HepG2 (cell line): ENCODE results near the gene STX4. TPM values are rescaled to one million over a fixed set of nuclear protein-coding genes. Genes with fewer than 3 reads are reported as not detected.

Source experiments
- ATAC-seq: fragments of 200-7000 bp; cut with Tn5 transposase; 3 replicates; pipeline ENCODE4 v1.9.1; 2020; ENCODE audit warnings: mild to moderate bottlenecking, moderate library complexity
- BruUV-seq: library from RNA; stranded (reverse); fragments of 400-500 nt; replicated peaks from 2 replicates; lab custom pipeline; 2021; lab: Mats Ljungman, UMichigan
- CTCF ChIA-PET: fragments of 300-600 bp; formaldehyde crosslinking; extraction: SDS; loops from one replicate; lab custom pipeline; 2021; ENCODE audit warnings: low total read pairs, inconsistent platforms, low intra/inter-chr PET ratio; lab: Yijun Ruan, JAX
- POLR2A ChIA-PET: fragments of 350-600 bp; sonication (Branson Sonifier 250); formaldehyde crosslinking; loops from one replicate; lab custom pipeline; 2020; ENCODE audit warnings: antibody characterized with exemption, inconsistent platforms; lab: Yijun Ruan, JAX
- DNase-seq: peaks from one replicate; pipeline ENCODE4 v3.0.0-alpha.2; 2015; ENCODE audit warnings: low spot score
- FAIRE-seq: peaks from 3 replicates; lab custom pipeline; 2011; peaks lifted over from hg19 to GRCh38; lab: Jason Lieb, UNC
- H2AFZ ChIP-seq: one replicate; pipeline ENCODE4 v1.6.1; 2011; ENCODE audit warnings: low read length, inconsistent platforms
- H3K27ac ChIP-seq: fragments of 300-600 bp; 3 replicates; pipeline ENCODE4 v1.8.0; 2011; ENCODE audit warnings: mixed run types, mild to moderate bottlenecking, mixed read lengths, low read length, inconsistent platforms; ENCODE audit not compliant: insufficient read depth; ENCODE audit errors: extremely low read length
- H3K27me3 ChIP-seq, 2 experiments: fragments of 200-600 bp in 1 of 2; 2 replicates in 1 of 2; 3 replicates in 1 of 2; pipeline versions ENCODE4 v1.6.0 to v1.8.0; 2011; ENCODE audit warnings: low read length in 2 of 2, mild to moderate bottlenecking in 2 of 2, moderate library complexity in 2 of 2, inconsistent platforms in 1 of 2; ENCODE audit not compliant: insufficient read depth in 2 of 2, control insufficient read depth in 1 of 2
- H3K36me3 ChIP-seq, 2 experiments: fragments of 200-600 bp in 1 of 2; replicated peaks in 1 of 2; 2 replicates in 1 of 2; 3 replicates in 1 of 2; pipeline versions ENCODE4 v1.5.1 to v1.8.0; 2011; ENCODE audit warnings: low read length in 2 of 2, inconsistent platforms in 1 of 2; ENCODE audit not compliant: insufficient read depth in 2 of 2, control insufficient read depth in 1 of 2
- H3K4me1 ChIP-seq: 2 replicates; pipeline ENCODE4 v1.5.1; 2012; ENCODE audit warnings: low read length, inconsistent platforms; ENCODE audit not compliant: insufficient read depth
- H3K4me2 ChIP-seq: 2 replicates; pipeline ENCODE4 v1.6.0; 2011; ENCODE audit warnings: low read depth, low read length, inconsistent platforms
- H3K4me3 ChIP-seq, 3 experiments: fragments of 200-600 bp in 1 of 3; sonication (generic), shearing (Covaris generic) in 1 of 3; replicated peaks in 1 of 3; 2 replicates each; pipeline ENCODE4 v1.5.1; 2011 to 2016; ENCODE audit warnings: low read length in 3 of 3, inconsistent platforms in 2 of 3, low read depth in 2 of 3, mild to moderate bottlenecking in 2 of 3, control low read depth in 1 of 3, mixed read lengths in 1 of 3; ENCODE audit not compliant: insufficient read depth in 1 of 3
- H3K79me2 ChIP-seq: one replicate; pipeline ENCODE4 v1.6.1; 2011; ENCODE audit warnings: low read length, inconsistent platforms; ENCODE audit not compliant: insufficient read depth
- H3K9ac ChIP-seq: 2 replicates; pipeline ENCODE4 v1.6.0; 2011; ENCODE audit warnings: mild to moderate bottlenecking, low read depth, low read length, inconsistent platforms; ENCODE audit not compliant: insufficient read depth
- H3K9me3 ChIP-seq: 2 replicates; pipeline ENCODE4 v1.5.1; 2012; ENCODE audit warnings: mild to moderate bottlenecking, low read length
- H4K20me1 ChIP-seq: 2 replicates; pipeline ENCODE4 v1.6.0; 2011; ENCODE audit warnings: inconsistent platforms, mild to moderate bottlenecking, low read length, moderate library complexity; ENCODE audit not compliant: insufficient read depth
- DMAP1 ChIP-seq: IDR thresholded peaks from 2 replicates; pipeline ENCODE4 v1.6.1; 2016
- FOXP1 ChIP-seq, 2 experiments: fragments of 450-650 bp in 1 of 2; IDR thresholded peaks; 2 replicates each; pipeline ENCODE4 v1.6.1; 2017 to 2018; ENCODE audit warnings: antibody characterized with exemption in 1 of 2
- GATA4 ChIP-seq: sonication (generic); IDR thresholded peaks from 2 replicates; pipeline ENCODE4 v1.6.1; 2016; ENCODE audit warnings: antibody characterized with exemption, low read depth, borderline replicate concordance
- GMEB1 ChIP-seq: sonication (generic); formaldehyde crosslinking; IDR thresholded peaks from 2 replicates; pipeline ENCODE4 v1.5.1; 2020; ENCODE audit warnings: missing genetic modification reagents, mild to moderate bottlenecking, borderline replicate concordance
- HNRNPK ChIP-seq: fragments of 200-400 bp; formaldehyde crosslinking; IDR thresholded peaks from 2 replicates; pipeline ENCODE4 v1.6.1; 2018; ENCODE audit warnings: low read length, low read depth, moderate library complexity, mild to moderate bottlenecking; ENCODE audit not compliant: poor library complexity, severe bottlenecking
- POLR2G ChIP-seq: fragments of 200-400 bp; formaldehyde crosslinking; IDR thresholded peaks from 2 replicates; pipeline ENCODE4 v1.6.1; 2018; ENCODE audit warnings: mild to moderate bottlenecking, low read depth, low read length, moderate library complexity
- PRPF4 ChIP-seq: fragments of 200-400 bp; formaldehyde crosslinking; IDR thresholded peaks from 2 replicates; pipeline ENCODE4 v1.6.1; 2016; ENCODE audit warnings: low read length, low read depth; ENCODE audit not compliant: poor library complexity, severe bottlenecking
- RCOR2 ChIP-seq: IDR thresholded peaks from 2 replicates; pipeline ENCODE4 v1.6.1; 2016; ENCODE audit warnings: missing biosample characterization, missing genetic modification reagents
- TFAP4 ChIP-seq: sonication (generic); IDR thresholded peaks from 2 replicates; pipeline ENCODE4 v1.6.1; 2016; ENCODE audit warnings: low read depth, borderline replicate concordance
- YEATS4 ChIP-seq: sonication (generic); formaldehyde crosslinking; IDR thresholded peaks from 2 replicates; pipeline ENCODE4 v1.4.0; 2020; ENCODE audit warnings: missing genetic modification reagents, borderline replicate concordance
- ZFP36L1 ChIP-seq: sonication (generic); formaldehyde crosslinking; IDR thresholded peaks from 2 replicates; pipeline ENCODE4 v1.8.0; 2022; ENCODE audit warnings: mild to moderate bottlenecking, missing genetic modification reagents, moderate library complexity
- ZFP62 ChIP-seq: sonication (generic); formaldehyde crosslinking; IDR thresholded peaks from 2 replicates; pipeline ENCODE4 v1.4.0; 2020; ENCODE audit warnings: missing genetic modification reagents
- ZNF121 ChIP-seq: sonication (generic); formaldehyde crosslinking; IDR thresholded peaks from 2 replicates; pipeline ENCODE4 v1.5.0; 2020; ENCODE audit warnings: mild to moderate bottlenecking, missing genetic modification reagents
- ZNF614 ChIP-seq: IDR thresholded peaks from 2 replicates; pipeline ENCODE4 v1.6.1; 2018; ENCODE audit warnings: missing biosample characterization, missing genetic modification reagents, inconsistent platforms, borderline replicate concordance
- ZNF772 ChIP-seq: sonication (generic); formaldehyde crosslinking; IDR thresholded peaks from 2 replicates; pipeline ENCODE4 v1.5.0; 2020; ENCODE audit warnings: mild to moderate bottlenecking, missing genetic modification reagents
- WGBS: methylation state at CpG from one replicate; pipeline ENCODE4 v1.1.6; 2017; ENCODE audit warnings: low lambda C conversion rate; 5-methylcytosine and 5-hydroxymethylcytosine counted together
- in situ Hi-C: cut with HindIII; loops from 2 replicates; pipeline ENCODE4 v1.10.0; 2017; ENCODE audit warnings: low pct_unique_long_range_greater_than_20kb; ENCODE audit not compliant: extremely low pct_ligation_motif_present
- intact Hi-C: fragments of 100-400 bp; cut with micrococcal nuclease; formaldehyde crosslinking; loops from one replicate; pipeline ENCODE4 v1.10.0; 2022; ENCODE audit not compliant: unreplicated experiment
- polyA plus RNA-seq, 8 experiments: library from polyadenylated mRNA; depleted of rRNA in 3 of 8; stranded (reverse) in 7 of 8; unstranded in 1 of 8; fragments of >200 nt; fragmentation: Illumina TruSeq in 4 of 8; extraction: Trizol in 4 of 8; gene quantifications; 2 replicates each; pipeline versions ENCODE4 v1.2.1 to v1.2.3, GENCODE V29; 2011 to 2016; ENCODE audit warnings: low read depth in 4 of 8, missing spikeins in 1 of 8, mixed read lengths in 1 of 8; ENCODE audit not compliant: insufficient read depth in 1 of 8
- total RNA-seq, 5 experiments: library from RNA; depleted of rRNA; stranded (reverse); fragments of >200 nt; fragmentation: Illumina TruSeq; extraction: Trizol; gene quantifications; 2 replicates each; pipeline ENCODE4 v1.2.3, GENCODE V29; 2016; ENCODE audit warnings: low read depth in 1 of 5
- TF ChIP-seq, protein P1 (sequence below): IDR thresholded peaks from 2 replicates; pipeline ENCODE4 v1.6.1; 2012; ENCODE audit warnings: low read depth, low read length, improper control_type of control experiment
- TF ChIP-seq, protein P2 (sequence below): sonication (generic); formaldehyde crosslinking; IDR thresholded peaks from 2 replicates; pipeline ENCODE4 v1.4.0; 2020; ENCODE audit warnings: missing genetic modification reagents, borderline replicate concordance

Gene STX4
- total and polyA plus RNA-seq, 2 of the 13 experiments (the other 11 are each of a cell fraction or from before 2014, with no cell fraction given): 29.2 to 34.6 TPM

DNA sequence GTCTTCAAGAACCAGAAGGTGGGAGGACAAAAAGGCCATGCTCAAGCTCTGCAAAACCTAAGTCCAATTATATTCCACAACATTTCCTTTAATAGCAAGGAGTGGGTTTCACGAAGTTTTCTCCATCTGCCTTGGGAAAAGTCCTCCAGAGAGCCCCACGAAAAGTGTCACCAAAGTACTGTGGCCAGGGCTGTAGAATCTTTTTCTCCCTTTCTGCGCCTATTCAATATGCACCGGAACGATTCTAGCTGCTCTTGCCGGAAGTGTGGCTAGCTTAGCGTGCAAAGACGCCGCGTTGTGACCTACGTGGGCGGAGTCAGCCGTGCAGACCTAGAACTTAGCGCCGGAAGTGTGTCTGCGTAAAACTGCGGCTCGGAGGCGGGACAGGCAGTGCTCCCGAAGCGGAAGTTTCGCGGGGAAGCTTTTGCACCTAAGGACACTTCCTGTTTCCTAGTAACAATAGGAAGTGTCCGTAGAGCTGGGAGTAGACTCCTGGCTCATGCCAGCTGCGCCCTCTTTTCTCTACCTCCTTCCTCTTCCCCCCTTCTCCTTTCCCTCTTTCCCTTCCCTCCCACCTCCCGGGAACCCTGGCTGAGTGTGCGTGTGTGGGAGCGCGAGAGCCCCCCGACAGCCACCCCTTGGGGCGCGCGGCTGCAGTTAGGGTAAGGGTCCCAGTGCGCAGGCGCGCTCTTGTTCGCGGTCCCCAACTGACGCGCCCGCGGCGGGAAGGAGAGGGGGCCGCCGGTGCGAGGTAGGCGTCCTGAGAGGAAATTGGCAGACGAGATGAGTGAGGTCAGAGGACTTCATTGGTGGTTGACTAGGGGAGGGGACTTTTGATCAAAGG is 40.8 kb downstream of the STX4 start, which contains the start of the genes ZNF646 and ZNF668:
TSS of gene ZNF646 (plus strand) at position 453 of the 844 bp plus-strand sequence. CDS start 1,903 bp downstream, outside the sequence.
TSS of gene ZNF668 (minus strand) at position 271 of the 844 bp plus-strand sequence. CDS start 9,781 bp downstream, outside the sequence.
- Histone ChIP-seq H3K36me3 (peaks cover 15 to 33% of the 10 kb centered on the region in 2 experiments; a peak in 4 of 5 replicates), H3K27me3 (no peaks in the 10 kb centered on the region; a peak in 1 of 5 replicates), H4K20me1 (no peaks in the 10 kb centered on the region), H3K79me2 (peaks cover 40% of the 10 kb centered on the region), H3K4me2 (peak within 1 kb of the TSS; percentile 93), H3K9ac (peak within 1 kb of the TSS; percentile 88), H3K4me3 (peak within 1 kb of the TSS; percentile 75 to 97 (median 90)), H2AFZ (peak within 1 kb of the TSS; percentile 29), H3K9me3 (no peaks in the 10 kb centered on the region), H3K27ac (peak within 1 kb of the TSS; percentile 83), H3K4me1 (peaks cover 22% of the 10 kb centered on the region)
- under 1% methylated on average over 42 of the region's 48 CpGs for WGBS
- BruUV-seq: no TSS peak
- in situ Hi-C loops: loop anchor here (5.0 kb wide), 2 partner anchors 42 to 87 kb away; partner anchors contain the start of genes HSD3B7 and STX4
- ATAC-seq: peak; percentile 86
- intact Hi-C loops: loop anchor here (1.0 to 2.0 kb wide), 5 partner anchors 20 to 77 kb away; partner anchors contain the start of genes STX4 and VKORC1
- FAIRE-seq: peak; percentile 93
- peak; percentile 99 for DNase-seq
- ChIA-PET POLR2A (interaction anchor here (0.6 to 2.4 kb wide), 33 partner anchors 11 to 800 kb away, joined by 3 to 56 read pairs (median 6); partner anchors contain the start of genes ARMC5, FUS, HSD3B7 and KAT8), CTCF (interaction anchor here (1.7 kb wide), 1 partner anchor 89 kb away, joined by 8 read pairs; the partner anchor contains the start of gene HSD3B7)
- TF ChIP-seq YEATS4 (0 out of 2 replicates have a peak, but pooled peaks have one; percentile 27), GMEB1 (CRISPR knock-in tag) (peak; percentile 99), ZNF121 (peak; percentile 44; the same call in 1 of the 2 replicates), POLR2G (peak; percentile 94), PRPF4 (no peak), FOXP1 (IDR thresholded peaks at IDR 0.05) (peak; percentile 49; the same call in 1 of the 2 replicates), FOXP1 (CRISPR knock-in tag; IDR thresholded peaks at IDR 0.05) (no peak), ZNF614 (CRISPR knock-in tag) (peak; percentile 40; the same call in 1 of the 2 replicates), ZNF772 (CRISPR knock-in tag) (no peak; the same call in 1 of the 2 replicates), GATA4 (no peak; the same call in 1 of the 2 replicates), TFAP4 (no peak), HNRNPK (peak; percentile 90), ZFP62 (CRISPR knock-in tag) (no peak), RCOR2 (CRISPR knock-in tag) (peak; percentile 76), ZFP36L1 (CRISPR knock-in tag) (no peak), DMAP1 (peak; percentile 85)
- TF ChIP-seq, protein P1, sequence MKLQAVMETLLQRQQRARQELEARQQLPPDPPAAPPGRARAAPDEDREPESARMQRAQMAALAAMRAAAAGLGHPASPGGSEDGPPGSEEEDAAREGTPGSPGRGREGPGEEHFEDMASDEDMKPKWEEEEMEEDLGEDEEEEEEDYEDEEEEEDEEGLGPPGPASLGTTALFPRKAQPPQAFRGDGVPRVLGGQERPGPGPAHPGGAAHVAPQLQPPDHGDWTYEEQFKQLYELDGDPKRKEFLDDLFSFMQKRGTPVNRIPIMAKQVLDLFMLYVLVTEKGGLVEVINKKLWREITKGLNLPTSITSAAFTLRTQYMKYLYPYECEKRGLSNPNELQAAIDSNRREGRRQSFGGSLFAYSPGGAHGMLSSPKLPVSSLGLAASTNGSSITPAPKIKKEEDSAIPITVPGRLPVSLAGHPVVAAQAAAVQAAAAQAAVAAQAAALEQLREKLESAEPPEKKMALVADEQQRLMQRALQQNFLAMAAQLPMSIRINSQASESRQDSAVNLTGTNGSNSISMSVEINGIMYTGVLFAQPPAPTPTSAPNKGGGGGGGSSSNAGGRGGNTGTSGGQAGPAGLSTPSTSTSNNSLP: no peak; the same call in 1 of the 2 replicates
- TF ChIP-seq, protein P2, sequence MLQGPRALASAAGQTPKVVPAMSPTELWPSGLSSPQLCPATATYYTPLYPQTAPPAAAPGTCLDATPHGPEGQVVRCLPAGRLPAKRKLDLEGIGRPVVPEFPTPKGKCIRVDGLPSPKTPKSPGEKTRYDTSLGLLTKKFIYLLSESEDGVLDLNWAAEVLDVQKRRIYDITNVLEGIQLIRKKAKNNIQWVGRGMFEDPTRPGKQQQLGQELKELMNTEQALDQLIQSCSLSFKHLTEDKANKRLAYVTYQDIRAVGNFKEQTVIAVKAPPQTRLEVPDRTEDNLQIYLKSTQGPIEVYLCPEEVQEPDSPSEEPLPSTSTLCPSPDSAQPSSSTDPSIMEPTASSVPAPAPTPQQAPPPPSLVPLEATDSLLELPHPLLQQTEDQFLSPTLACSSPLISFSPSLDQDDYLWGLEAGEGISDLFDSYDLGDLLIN: no peak; the same call in 1 of the 2 replicates
